CD4-positive, alpha-beta T cell treated with Interleukin-15 for 1 hour (primary cell): ENCODE measurements around the gene JMJD4.

ENCODE experiments used
- DNase-seq: peaks from one replicate; pipeline ENCODE4 v3.0.0-alpha.2; 2020

JMJD4 gene

DNA sequence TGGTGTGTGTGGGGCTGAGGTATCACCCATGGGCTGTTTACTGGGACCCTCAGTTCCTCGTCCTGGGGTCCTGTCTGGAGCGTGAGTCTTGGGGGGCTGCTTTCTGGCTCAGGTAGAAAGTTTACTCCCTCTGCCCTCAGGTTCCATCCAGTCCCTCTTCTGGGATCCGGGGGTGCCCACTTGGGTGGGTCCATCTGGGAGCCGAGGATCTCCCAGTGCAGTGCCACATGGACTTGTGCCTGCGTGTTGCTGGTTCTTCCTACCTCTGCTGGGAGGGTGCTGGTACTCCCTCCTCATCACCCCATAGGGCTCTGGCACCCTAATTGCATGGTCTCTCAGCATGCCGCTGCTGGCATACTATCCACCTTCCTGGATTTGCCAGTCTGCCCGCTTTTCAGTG lies 14.1 kb upstream of the JMJD4 start:
- no peak for DNase-seq

- no peak for DNase-seq
Observed at GRCh38 chr1:227748496-227749182, 13.5 kb upstream of the JMJD4 start.

GRCh38 chr1:227747948-227748495 lies 12.9 kb upstream of the JMJD4 start:
- no peak for DNase-seq

DNA sequence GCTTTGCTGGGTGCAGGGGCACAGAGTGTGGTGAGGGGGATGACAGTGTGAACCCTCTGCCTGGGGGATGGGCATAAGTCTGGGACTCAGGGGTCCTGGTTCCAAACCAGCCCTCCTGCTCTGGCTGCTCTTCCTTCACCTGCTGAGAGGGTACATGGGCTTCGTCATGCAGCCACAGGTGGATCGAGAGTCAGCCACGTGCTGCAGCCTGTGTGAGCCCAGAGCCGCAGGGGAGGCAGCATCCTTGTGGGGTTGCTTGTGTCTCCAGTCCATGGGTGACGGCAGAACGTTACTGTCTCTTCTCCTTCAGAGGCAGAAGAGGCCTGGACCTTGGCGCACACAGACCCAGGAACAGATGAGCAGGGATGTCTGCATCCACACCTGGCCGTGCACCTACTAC lies 12.3 kb upstream of the JMJD4 start:
- DNase-seq, result no peak

DNA sequence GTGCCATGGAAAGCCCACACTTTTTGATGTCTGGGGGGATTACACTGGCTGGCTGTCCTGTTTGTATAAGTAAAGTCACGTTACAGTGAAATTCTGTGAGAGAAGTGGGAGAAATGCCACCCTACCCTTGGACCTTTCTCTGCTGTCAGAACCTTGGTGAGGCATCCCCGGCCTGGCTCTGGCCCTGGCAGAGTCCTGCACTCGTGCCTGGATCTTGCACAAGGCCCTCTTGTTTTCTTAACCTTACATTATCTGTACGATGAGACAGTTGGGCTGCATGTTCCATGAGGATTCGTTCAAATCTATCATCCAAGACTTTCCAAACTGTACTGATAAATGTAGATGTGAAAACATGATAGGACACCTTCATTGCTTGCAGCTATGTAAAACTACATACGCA lies 11.6 kb upstream of the JMJD4 start:
- no peak for DNase-seq

GRCh38 chr1:227745568-227746265 lies 10.6 kb upstream of the JMJD4 start:
- DNase-seq, result no peak

GRCh38 chr1:227744668-227745067 lies 9.6 kb upstream of the JMJD4 start:
- DNase-seq, result no peak

DNA sequence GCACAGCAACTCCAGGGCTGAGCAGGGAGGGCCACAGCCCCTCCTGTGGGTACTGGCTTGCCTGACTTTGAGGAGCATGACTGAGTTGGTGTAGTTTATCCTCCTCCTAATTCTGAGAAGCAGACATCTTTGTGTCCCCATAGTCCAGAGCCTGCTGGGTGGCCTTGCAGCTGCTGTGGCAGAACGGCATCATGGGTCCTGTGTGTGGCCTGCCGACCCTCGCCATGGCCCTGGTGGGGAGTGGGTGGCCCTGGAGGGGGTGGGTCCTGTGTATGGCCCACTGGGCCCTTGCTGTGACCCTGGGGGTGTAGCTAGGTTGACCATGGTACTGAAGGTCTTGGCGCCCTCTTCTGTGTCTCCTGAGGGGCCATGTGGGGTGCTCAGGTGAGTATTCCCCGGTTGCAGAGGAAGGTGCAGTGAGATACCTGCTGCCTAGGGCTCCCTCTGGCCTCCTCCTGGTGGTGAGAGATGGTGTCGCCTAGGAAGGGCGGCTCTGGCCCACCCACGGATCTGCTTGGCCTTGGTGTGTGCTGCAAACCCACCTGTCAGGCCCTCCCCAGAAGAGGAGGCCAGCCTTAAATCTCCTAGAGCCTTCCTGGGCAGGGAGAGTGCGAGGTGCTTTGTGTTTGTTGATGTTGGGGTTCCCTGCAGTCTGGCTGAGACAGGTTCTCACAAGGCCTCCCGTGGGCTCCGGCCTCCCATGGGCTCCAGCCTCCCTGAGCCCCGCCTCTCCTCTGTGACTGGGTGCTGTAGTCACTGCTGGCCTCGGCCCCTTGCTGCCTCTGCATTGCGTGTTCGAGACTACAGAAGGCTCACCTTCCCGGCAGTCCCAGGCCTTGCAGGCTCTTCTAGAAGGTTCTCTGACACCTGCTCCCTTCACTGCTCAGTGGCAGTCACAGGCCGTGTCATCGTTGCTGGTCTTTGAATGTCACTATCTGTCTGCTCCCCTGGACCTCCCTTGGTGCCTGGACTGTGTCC lies 7.9 kb upstream of the JMJD4 start:
- DNase-seq, result no peak

- no peak for DNase-seq
Observed at GRCh38 chr1:227741166-227741870, 6.2 kb upstream of the JMJD4 start.

- no peak for DNase-seq
Observed at GRCh38 chr1:227740401-227740960, 5.4 kb upstream of the JMJD4 start.

- DNase-seq, result no peak
Observed at GRCh38 chr1:227739636-227740035, 4.5 kb upstream of the JMJD4 start.

DNA sequence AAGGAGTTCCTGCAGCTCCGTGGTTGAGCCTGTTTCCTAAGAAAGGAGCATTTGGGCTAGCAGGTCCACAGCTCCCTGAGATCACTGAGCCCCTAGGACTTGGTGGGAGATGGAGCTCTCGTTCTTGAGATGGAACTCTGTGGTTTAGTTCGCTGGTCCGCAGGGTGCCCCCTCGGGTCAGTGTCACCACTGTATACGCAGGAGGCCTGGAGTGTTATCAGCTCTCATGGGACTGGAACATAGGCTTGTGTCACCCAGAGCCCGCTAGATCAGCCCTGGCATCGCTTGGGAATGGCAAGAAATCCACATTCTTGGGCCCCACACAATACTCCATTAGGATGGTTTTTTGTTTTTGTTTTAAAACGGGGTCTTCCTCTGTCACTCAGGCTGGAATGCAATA lies 3.7 kb upstream of the JMJD4 start:
- no peak for DNase-seq

DNA sequence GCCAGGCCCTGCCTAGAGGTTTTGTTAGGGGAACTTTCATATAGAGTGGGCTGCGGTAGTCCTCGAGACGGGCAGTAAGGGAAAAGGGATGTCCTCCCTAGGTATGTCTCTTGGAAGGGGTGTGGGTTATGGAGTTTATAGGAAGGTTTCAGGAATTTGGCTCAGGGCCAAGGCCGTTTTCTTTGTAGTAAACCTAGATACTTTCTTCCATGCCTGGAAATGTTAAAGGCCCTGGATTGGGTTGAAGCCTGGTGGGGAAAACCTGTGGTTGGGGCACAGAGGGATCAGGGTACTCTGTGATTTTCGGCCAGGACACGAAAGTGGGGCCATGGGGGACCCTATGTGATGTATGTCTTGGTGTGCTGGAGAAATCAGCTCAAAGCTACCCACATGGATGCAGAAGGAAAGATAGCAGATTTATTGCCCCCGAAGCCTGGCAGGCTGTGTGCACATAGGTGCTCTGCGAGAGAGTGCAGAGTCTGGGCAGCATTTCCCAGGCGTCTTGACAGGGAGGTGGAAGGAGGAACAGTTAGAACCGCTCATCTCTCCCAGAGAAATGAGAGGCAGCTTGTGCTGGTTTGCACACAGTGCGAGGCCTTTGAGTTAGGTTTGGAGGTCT lies 1.8 kb upstream of the JMJD4 start:
- DNase-seq, result no peak

DNA sequence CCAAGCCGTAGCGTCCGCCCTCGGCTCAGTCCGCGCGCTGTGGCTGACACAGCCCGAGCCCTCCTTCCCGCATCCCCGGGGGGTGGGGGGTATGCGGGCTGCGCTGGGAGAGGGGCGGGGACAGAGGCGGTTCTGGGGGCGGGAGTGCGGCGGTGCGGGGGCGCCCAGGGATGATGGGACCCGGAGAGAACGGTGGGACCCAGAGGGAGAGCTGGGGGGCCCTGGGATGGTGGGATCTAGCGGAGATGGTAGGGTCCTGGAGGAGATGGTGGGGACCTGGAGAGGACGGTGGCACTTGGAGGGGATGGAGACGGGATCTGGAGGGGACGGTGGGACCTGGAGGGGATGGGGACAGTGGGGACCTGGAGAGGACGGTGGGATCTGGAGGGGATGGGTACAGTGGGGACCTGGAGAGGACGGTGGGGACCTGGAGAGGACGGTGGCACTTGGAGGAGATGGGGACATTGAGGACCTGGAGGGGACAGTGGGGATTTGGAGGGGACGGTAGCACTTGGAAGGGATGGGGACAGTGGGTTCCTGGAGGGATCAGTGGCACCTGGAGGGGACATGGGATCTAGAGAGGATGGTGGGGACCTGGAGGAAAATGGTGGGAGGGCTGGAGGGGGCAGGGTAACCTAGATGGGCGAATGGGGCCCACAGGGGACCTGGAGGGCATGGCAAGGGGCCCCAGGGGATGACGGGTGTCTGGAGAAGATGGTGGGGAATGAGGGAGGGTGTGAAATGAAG lies 610 bp upstream of the JMJD4 start:
- DNase-seq, result no peak

DNA sequence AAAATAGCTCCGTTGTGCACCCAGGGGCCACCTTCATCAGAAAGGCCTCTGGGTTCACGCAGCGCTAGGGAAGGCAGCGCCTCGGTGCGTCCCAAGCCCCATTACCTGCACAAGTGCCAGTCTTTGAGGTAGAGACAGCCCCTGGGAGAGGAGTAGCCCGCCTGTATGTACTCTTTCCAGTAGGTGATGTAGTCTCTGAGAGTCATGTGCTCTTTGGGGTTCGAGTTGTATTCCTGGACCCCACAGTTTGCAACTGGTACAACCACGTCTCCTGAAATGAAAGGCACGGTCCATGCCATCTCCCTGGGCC lies 601 bp downstream of the JMJD4 start:
- DNase-seq, result no peak

DNA sequence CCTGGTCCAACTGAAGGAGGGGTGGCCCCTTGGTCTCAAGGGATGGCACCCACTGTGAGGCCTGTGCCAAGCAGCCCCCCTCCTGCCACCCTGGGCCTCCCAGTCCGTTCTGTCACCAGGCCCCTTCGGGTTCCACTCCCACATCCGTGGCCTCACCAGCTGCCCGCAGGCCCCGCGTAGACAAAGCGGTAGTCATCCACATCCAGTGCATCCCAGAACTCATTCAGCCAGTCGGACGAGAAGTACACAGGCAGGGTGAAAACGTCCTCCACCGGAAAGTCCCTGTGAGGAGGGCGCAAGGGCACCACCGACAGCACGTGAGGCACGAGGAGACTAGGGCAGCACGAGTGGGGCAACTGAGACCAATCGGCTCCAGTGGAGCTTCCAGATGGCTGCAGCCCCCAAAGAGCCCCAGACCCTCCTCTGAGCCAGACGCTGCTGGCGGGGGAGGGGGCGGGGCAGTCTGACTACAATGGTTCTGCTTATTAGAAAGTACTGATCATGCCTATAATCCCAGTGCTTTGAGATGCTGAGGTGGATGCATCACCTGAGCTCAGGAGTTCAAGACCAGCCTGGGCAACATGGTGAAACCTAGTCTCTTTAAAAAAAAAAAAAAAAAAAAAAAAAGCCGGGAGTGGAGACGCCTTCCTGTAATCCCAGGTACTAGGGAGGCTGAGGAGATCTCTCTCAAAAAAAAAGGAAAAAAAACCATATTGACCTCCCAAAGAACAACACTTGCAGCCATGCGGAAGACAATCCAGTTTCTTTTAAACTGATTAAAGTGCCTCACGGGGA lies 1.2 kb downstream of the JMJD4 start:
- no peak for DNase-seq

- DNase-seq, result no peak
Observed at GRCh38 chr1:227733309-227733705, 1.8 kb downstream of the JMJD4 start.

DNA sequence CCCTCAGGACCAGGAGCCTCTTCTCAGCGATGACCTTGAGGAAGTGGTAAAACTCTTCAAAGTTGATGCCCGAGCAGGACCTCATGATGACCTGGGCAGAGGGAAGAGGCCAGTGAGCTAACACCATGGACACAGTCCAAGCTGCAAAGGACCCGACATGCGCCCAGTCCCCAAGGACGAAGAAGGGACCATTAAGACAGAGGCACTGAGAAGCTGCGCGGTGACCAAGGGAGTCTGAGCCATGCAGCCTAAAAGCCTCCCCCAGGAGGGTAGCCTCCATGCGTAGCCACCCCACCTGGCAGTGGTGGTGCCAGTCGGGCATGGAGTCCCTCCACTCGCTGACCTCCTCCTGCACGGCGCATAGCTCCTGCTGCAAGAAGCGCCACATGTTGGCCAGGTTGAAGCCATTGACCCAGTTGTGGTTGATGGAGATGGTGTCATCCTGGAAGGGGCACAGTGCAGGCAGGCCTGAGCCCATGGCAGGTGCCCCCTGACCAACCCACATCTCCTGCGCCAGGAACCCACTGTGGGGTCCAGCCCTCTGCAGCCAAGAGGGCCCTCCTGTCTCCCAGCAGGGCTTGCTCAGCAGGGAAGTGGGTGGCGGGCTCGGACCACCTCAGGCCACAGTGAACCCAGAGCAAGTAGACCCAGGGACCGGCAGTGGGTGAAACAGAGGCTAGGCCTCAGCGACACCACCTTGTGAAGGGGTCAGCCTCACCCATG lies 2.4 kb downstream of the JMJD4 start:
- no peak for DNase-seq

- DNase-seq, result no peak
Observed at GRCh38 chr1:227731696-227732585, 3.2 kb downstream of the JMJD4 start.
